NB4 (cell line): ENCODE results near the gene BCAM.

Source experiments
- CTCF ChIP-seq: IDR thresholded peaks from one replicate; pipeline ENCODE4 v1.5.1; 2012; ENCODE audit warnings: low read depth, low read length
- MAX ChIP-seq: IDR thresholded peaks from 2 replicates; pipeline ENCODE4 v1.6.1; 2011; ENCODE audit warnings: low read depth, low read length
- MYC ChIP-seq: IDR thresholded peaks from 2 replicates; pipeline ENCODE4 v1.6.1; 2011; ENCODE audit warnings: low read depth, low read length
- POLR2A ChIP-seq: IDR thresholded peaks from 2 replicates; pipeline ENCODE4 v1.6.1; 2011; ENCODE audit warnings: mild to moderate bottlenecking; ENCODE audit not compliant: insufficient read length; ENCODE audit errors: extremely low read depth

- TF ChIP-seq CTCF, result no peak
- no peak for TF ChIP-seq MYC
- no peak for TF ChIP-seq POLR2A
- TF ChIP-seq MAX, result no peak
These were observed 46.9 kb upstream of the BCAM start for GRCh38 chr19:44762038-44762437.
